Measurements from ENCODE around the gene CD109.

DNA sequence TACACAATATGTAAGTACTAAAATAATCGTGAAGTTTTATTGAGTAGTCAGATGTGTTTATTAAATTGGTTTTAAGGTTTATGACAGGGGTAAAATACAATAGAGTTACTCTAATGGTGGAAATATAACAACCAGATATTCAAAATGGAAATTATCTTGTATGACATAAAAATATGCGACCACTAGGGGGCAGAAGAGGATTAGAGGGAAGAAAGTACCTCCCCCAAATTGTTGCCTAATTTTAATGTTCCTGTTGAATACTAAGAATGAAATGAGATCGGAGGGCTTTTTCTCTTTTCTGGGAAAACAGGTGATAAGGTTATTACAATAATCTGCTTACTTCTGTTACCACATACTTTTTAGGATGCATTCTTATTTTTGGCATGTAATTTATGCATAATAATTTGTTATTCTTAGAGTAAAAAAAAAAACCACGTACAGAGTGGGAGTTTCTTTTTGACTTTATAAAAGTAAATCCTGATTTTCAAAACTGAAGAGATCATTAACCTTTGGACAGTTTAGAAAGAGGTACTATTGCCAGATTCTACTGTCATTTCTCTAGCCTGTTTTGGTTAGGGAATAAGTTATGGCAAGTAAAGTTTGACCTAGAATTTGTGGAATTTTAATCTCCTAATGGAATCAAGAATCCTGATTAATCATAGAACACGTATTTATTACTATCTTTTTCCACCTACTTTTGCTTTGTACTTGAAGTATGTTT lies 159.2 kb downstream of the CD109 start:
- TF ChIP-seq, protein P1, sequence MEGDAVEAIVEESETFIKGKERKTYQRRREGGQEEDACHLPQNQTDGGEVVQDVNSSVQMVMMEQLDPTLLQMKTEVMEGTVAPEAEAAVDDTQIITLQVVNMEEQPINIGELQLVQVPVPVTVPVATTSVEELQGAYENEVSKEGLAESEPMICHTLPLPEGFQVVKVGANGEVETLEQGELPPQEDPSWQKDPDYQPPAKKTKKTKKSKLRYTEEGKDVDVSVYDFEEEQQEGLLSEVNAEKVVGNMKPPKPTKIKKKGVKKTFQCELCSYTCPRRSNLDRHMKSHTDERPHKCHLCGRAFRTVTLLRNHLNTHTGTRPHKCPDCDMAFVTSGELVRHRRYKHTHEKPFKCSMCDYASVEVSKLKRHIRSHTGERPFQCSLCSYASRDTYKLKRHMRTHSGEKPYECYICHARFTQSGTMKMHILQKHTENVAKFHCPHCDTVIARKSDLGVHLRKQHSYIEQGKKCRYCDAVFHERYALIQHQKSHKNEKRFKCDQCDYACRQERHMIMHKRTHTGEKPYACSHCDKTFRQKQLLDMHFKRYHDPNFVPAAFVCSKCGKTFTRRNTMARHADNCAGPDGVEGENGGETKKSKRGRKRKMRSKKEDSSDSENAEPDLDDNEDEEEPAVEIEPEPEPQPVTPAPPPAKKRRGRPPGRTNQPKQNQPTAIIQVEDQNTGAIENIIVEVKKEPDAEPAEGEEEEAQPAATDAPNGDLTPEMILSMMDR (IDR thresholded peaks at IDR 0.05), result peak; percentile 53 to 81 (median 73)
- TF ChIP-seq POLR2AphosphoS5 (IDR thresholded peaks at IDR 0.05), result no peak
